ENCODE measurements around the gene HOXC6.

The HOXC6 gene

GRCh38 chr12:53992377-53992889, 35.8 kb upstream of the HOXC6 start:
- DNase-seq (ENCODE audit: low spot score), result no peak
- no peak for TF ChIP-seq CTCF (IDR thresholded peaks at IDR 0.05; ENCODE audit: extremely low read depth, missing control alignments)

GRCh38 chr12:53993162-53994008, 34.9 kb upstream of the HOXC6 start:
- no peak for DNase-seq (ENCODE audit: low spot score)

GRCh38 chr12:53994009-53994263, 34.3 kb upstream of the HOXC6 start:
- TF ChIP-seq CTCF (IDR thresholded peaks at IDR 0.05; ENCODE audit: extremely low read depth, missing control alignments), result no peak
- DNase-seq (ENCODE audit: low spot score), result no peak

More at GRCh38 chr12:53993162-53994008, 34.9 kb upstream of the HOXC6 start:
- TF ChIP-seq CTCF (IDR thresholded peaks at IDR 0.05; ENCODE audit: extremely low read depth, missing control alignments), result no peak

GRCh38 chr12:53994264-53995001, 33.8 kb upstream of the HOXC6 start:
- no peak for DNase-seq (ENCODE audit: low spot score)
- TF ChIP-seq CTCF (IDR thresholded peaks at IDR 0.05; ENCODE audit: extremely low read depth, missing control alignments), result no peak

GRCh38 chr12:53995002-53995377, 33.2 kb upstream of the HOXC6 start:
- no peak for DNase-seq (ENCODE audit: low spot score)
- no peak for TF ChIP-seq CTCF (IDR thresholded peaks at IDR 0.05; ENCODE audit: extremely low read depth, missing control alignments)

- no peak for TF ChIP-seq CTCF (IDR thresholded peaks at IDR 0.05; ENCODE audit: extremely low read depth, missing control alignments)
- DNase-seq (ENCODE audit: low spot score), result no peak
These were observed 32.6 kb upstream of the HOXC6 start for GRCh38 chr12:53995378-53996239.
